SJCRH30 (cell line): ENCODE results near the gene TMPRSS15. TPM values are rescaled to one million over a fixed set of nuclear protein-coding genes. Genes with fewer than 3 reads are reported as not detected.

Source experiments
- DNase-seq, 2 experiments: peaks; one replicate each; pipeline ENCODE4 v3.0.0-alpha.2; 2015 to 2020
- H3K27ac ChIP-seq: fragments of 250-450 bp; sonication (Bioruptor Pico); 2 replicates; pipeline ENCODE4 v1.5.1; 2020; ENCODE audit warnings: mild to moderate bottlenecking, moderate library complexity
- H3K27me3 ChIP-seq: fragments of 250-450 bp; sonication (Bioruptor Pico); 2 replicates; pipeline ENCODE4 v1.5.1; 2020; ENCODE audit warnings: mild to moderate bottlenecking, moderate library complexity
- H3K36me3 ChIP-seq: fragments of 250-450 bp; sonication (Bioruptor Pico); 2 replicates; pipeline ENCODE4 v1.5.1; 2020; ENCODE audit warnings: mild to moderate bottlenecking, moderate library complexity
- H3K4me1 ChIP-seq: fragments of 250-450 bp; sonication (Bioruptor Pico); 2 replicates; pipeline ENCODE4 v1.5.1; 2020; ENCODE audit warnings: mild to moderate bottlenecking, moderate library complexity
- H3K4me3 ChIP-seq: fragments of 250-450 bp; sonication (Bioruptor Pico); 2 replicates; pipeline ENCODE4 v1.5.1; 2020; ENCODE audit warnings: mild to moderate bottlenecking, moderate library complexity
- H3K9me3 ChIP-seq: fragments of 250-450 bp; sonication (Bioruptor Pico); replicated peaks from 2 replicates; pipeline ENCODE4 v1.5.1; 2020; ENCODE audit warnings: mild to moderate bottlenecking, moderate library complexity
- total RNA-seq: library from RNA; depleted of rRNA; stranded (reverse); fragments of >200 nt; shearing (Covaris generic); gene quantifications from 2 replicates; pipeline ENCODE4 v1.2.3, GENCODE V29; 2014

Gene TMPRSS15
- total RNA-seq, 1 experiment from 2014 or later: not detected

DNA sequence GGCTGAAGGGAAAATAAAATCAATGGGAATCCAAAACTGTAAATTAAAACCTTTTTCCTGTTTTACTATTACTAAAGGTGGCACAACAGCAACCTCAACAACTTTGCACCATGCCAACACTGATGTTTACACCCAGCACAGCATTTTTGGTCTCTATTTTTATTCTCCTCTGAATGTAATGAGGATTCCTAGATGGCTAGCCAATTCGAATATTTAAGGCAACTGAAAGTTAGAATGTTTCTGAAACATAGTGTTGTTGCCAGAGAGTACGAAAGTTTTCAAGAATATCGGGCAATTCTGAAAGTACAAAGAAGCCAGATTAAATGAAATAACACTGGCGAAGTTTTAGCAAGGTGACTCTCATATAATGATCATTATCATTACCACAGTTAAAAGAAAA, 118.2 kb downstream of the TMPRSS15 start:
- Histone ChIP-seq H3K36me3 (no peaks in the 10 kb centered on the region), H3K4me3 (no peak overlapping the region), H3K9me3 (no peaks in the 10 kb centered on the region), H3K4me1 (no peaks in the 10 kb centered on the region), H3K27ac (no peak overlapping the region), H3K27me3 (no peaks in the 10 kb centered on the region)
- DNase-seq: no peak

DNA sequence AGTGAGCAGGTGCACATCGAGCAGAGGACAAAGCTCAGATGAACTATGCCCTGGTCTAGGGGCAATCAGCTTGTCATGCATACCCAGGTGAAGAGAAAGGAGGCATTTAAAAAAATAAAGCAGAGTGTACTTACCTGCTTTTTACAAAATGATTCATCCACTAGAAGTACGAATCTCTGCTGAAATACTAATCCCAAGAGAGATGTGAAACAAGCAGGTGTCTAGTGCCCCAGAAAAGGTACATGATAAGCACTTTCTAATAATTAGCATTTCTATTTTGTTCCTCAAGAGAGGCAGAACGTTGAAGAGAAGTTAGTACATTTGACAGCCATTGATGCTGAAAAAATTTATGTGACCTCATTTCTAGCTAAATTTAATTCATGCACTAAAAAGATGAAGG, 127.8 kb downstream of the TMPRSS15 start:
- no peak overlapping the region for H3K4me3 ChIP-seq
- no peaks in the 10 kb centered on the region for H3K4me1 ChIP-seq
- H3K27ac ChIP-seq: no peak overlapping the region
- DNase-seq: no peak
- no peaks in the 10 kb centered on the region for H3K27me3 ChIP-seq
- H3K9me3 ChIP-seq: no peaks in the 10 kb centered on the region
- H3K36me3 ChIP-seq: no peaks in the 10 kb centered on the region

DNA sequence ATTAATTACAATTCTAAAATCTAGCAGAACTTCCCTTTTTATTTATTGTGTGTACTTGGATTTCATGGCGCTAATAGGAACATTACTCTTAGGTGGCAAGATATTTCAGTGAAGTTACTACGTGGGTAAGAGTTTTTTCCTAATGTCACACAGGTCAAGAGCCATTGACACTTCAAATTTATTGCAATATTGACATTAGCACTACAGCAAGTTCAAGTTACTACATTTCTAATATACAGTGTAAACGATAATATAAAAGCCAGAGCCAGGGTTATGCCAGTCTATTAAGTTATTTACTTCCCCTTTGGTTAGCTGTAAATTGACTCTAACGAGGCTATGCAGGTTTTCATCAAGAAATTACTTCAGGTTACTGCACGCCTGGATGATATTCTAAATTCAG, 129.2 kb downstream of the TMPRSS15 start:
- no peak overlapping the region for H3K27ac ChIP-seq
- no peaks in the 10 kb centered on the region for H3K9me3 ChIP-seq
- no peak overlapping the region for H3K4me3 ChIP-seq
- H3K4me1 ChIP-seq: no peaks in the 10 kb centered on the region
- H3K27me3 ChIP-seq: no peaks in the 10 kb centered on the region
- H3K36me3 ChIP-seq: no peaks in the 10 kb centered on the region
- DNase-seq: no peak

DNA sequence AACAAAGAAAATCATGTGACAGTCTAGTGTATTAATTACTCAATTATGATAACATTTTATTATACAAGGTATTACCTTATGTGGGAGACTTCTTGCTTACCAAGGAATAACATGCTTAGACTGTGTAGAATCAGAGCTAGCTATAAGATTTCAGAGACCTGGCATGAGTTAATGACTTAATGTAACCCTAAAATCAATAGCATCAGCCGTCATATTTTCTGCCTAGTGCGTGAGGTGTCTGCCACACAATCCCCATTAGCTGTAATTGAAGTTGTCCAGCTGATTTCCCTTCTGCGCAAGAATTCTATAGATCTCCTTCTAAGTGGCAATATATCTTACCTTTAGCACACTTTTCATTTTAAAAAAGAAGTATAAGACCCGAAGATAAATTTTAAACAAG, 130.2 kb downstream of the TMPRSS15 start:
- Histone ChIP-seq H3K27ac (no peak overlapping the region), H3K27me3 (no peaks in the 10 kb centered on the region), H3K4me1 (no peaks in the 10 kb centered on the region), H3K9me3 (no peaks in the 10 kb centered on the region), H3K36me3 (no peaks in the 10 kb centered on the region), H3K4me3 (no peak overlapping the region)
- DNase-seq: no peak

DNA sequence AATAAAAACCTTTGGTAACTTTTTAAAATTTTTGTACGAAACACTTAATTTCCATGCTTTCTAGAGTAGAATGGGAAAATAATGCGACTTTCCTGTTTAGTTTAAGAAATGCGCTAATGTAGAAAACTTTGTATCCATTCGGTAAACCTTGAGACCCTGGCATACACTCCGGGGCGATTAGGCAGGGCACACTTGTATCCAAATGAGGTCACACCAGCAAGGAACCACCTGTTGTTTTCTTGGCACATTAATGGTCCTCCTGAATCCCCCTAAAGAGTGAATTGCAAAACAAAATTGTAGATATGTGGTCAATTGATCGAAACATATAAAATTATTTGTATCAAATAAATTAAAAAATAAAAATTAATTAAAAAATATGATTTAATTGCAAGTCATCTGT, 133.7 kb downstream of the TMPRSS15 start:
- no peaks in the 10 kb centered on the region for H3K36me3 ChIP-seq
- DNase-seq: peak in 1 of 2 experiments; percentile 14
- no peaks in the 10 kb centered on the region for H3K4me1 ChIP-seq
- H3K4me3 ChIP-seq: no peak overlapping the region
- no peak overlapping the region for H3K27ac ChIP-seq
- no peaks in the 10 kb centered on the region for H3K27me3 ChIP-seq
- H3K9me3 ChIP-seq: no peaks in the 10 kb centered on the region

DNA sequence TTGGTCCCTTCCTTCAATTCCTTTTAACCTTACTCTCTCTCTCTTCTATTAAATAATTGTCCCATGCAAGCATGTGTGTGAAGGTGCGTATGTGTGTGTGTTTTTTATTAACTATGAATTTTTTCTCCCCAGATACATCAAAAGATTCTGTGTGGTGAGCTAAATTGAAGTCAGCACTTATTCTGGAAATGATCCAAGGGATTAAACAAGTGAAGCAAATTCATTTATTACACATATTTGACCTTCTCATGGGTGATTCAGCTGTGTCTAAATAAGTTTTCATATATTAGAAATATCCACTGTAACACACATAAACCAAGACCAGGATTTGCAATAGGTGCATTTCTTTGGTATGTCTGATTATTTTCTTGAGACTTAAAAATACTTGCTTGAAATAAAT, 134.7 kb downstream of the TMPRSS15 start:
- Histone ChIP-seq H3K4me3 (no peak overlapping the region), H3K36me3 (no peaks in the 10 kb centered on the region), H3K9me3 (no peaks in the 10 kb centered on the region), H3K4me1 (no peaks in the 10 kb centered on the region), H3K27ac (no peak overlapping the region), H3K27me3 (no peaks in the 10 kb centered on the region)
- DNase-seq: no peak

DNA sequence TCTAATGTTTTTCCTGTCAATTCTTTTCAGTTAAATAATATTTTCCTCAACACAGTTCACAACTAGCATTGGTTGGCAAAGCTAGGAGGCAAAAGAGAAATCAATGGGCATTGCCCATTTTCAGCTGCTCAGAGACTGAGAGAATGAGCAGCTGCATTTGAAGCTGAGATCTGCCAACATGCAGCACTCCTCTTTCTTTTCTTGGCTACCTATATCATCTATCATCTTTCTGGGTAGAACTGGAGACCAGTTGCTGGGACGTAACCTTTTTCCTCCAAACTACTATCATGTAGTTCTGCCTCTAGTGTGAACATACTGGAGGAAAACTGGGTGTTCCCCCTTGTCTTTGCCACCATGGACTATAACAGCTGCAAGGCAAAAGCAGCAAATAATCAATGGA, 136.1 kb downstream of the TMPRSS15 start:
- H3K9me3 ChIP-seq: no peaks in the 10 kb centered on the region
- no peaks in the 10 kb centered on the region for H3K36me3 ChIP-seq
- H3K4me1 ChIP-seq: no peaks in the 10 kb centered on the region
- H3K27ac ChIP-seq: no peak overlapping the region
- no peak for DNase-seq
- H3K4me3 ChIP-seq: no peak overlapping the region
- H3K27me3 ChIP-seq: no peaks in the 10 kb centered on the region

DNA sequence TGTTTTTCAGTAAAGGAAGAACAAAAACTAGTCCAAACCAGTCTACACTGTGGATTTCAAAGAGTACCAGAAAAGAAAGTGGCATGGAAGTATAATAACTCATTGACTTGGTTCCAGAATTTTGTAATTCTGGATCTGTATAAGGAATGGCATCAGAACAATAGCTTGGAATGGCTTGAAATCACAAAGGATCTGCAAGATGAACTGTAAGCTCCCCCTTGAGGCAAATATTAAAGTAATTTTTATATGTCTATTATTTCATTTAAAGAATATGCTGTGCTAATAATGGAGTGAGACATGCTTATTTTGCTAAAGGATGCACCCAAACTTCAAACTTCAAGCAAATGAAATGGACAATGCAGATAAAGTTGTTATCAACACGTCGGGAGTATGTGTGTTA, 137.6 kb downstream of the TMPRSS15 start:
- H3K4me1 ChIP-seq: no peaks in the 10 kb centered on the region
- H3K9me3 ChIP-seq: no peaks in the 10 kb centered on the region
- H3K27me3 ChIP-seq: no peaks in the 10 kb centered on the region
- H3K27ac ChIP-seq: no peak overlapping the region
- no peak for DNase-seq
- H3K4me3 ChIP-seq: no peak overlapping the region
- H3K36me3 ChIP-seq: no peaks in the 10 kb centered on the region

DNA sequence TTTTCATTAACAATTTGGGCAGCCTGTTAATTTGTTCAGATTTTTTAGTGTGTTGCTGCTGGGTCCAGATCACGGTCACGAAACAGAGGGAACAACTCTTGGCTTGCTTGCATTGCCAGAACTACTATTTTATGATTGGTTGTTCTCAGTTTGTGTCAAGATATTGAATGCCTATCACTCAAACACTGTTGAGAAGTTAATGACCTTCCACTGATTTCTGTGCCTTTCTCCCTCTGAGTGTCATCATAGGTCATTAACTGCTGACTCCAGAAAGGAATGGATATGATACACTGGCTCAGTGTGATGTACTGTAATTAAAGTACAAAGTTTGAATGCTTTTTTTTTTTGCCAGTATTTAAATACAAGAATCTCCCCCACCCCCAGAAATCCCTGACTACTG, 149.8 kb downstream of the TMPRSS15 start:
- peaks cover 6% of the 10 kb centered on the region for H3K4me1 ChIP-seq
- DNase-seq: no peak
- H3K36me3 ChIP-seq: no peaks in the 10 kb centered on the region
- no peaks in the 10 kb centered on the region; the same call in 1 of the 2 replicates for H3K9me3 ChIP-seq
- no peak overlapping the region for H3K27ac ChIP-seq
- peaks cover 3% of the 10 kb centered on the region; the same call in 1 of the 2 replicates for H3K27me3 ChIP-seq
- H3K4me3 ChIP-seq: no peak overlapping the region

DNA sequence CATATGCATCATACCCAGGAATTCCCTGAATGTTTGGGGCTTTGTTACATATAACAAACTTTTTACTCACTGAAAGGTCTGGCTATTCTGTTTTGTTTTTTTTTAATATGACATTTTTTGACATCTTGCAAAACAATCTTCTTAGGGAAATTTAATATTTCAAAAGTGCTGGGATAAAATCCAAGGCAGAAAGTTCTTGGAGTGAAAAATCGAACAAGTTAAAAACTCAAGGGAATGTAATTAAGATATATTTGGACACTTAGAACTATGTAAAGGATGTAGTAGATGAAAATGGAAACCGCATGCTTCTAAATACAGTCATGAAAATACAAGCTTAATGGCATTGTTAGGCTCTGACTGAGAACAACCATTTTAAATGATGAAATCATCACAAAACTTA, 150.4 kb downstream of the TMPRSS15 start:
- H3K4me3 ChIP-seq: no peak overlapping the region
- peaks cover 6% of the 10 kb centered on the region for H3K4me1 ChIP-seq
- no peak overlapping the region for H3K27ac ChIP-seq
- H3K36me3 ChIP-seq: no peaks in the 10 kb centered on the region
- H3K9me3 ChIP-seq: no peaks in the 10 kb centered on the region; the same call in 1 of the 2 replicates
- DNase-seq: no peak
- peaks cover 3% of the 10 kb centered on the region; the same call in 1 of the 2 replicates for H3K27me3 ChIP-seq

DNA sequence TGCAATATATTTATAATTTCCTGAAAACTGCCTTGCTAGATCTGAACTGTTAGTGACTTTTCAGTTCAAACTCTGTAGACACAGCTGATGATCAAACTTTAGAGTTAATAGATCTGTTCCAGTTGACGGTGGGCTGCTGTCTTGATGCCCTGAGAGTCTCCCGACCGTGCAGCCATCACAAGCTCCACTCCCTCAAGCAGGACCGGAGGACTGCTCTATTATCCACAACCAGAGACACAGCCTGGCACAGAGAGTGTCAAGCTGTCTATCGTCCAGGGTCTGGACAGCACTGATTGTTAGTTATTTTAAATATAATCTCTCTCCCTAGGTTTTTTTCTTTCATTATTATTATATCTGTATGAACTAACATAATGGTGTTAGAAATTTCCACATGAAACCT, 150.9 kb downstream of the TMPRSS15 start:
- H3K27ac ChIP-seq: no peak overlapping the region
- DNase-seq: peak in 1 of 2 experiments; percentile 21
- H3K4me3 ChIP-seq: no peak overlapping the region
- H3K9me3 ChIP-seq: no peaks in the 10 kb centered on the region; the same call in 1 of the 2 replicates
- H3K36me3 ChIP-seq: no peaks in the 10 kb centered on the region
- peaks cover 6% of the 10 kb centered on the region for H3K4me1 ChIP-seq
- peaks cover 3% of the 10 kb centered on the region; the same call in 1 of the 2 replicates for H3K27me3 ChIP-seq

DNA sequence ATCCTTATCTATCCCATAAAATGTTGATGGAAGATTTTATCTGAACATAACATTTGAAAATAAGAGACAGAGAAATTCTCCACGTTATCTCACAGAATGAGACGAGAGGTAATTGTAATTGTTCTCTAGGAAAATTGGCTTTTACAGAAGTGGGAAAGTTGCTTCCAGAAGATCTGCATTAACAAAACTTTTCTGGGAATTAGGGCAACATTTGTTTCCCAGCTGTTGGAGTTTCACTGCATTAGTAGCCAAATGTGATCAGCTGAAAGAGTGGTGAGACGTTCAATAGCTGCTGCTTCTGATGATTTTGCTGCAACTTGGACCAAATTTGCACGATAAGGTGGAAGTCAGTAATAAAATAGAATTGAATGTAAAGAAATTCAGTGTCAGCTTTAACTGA, 151.3 kb downstream of the TMPRSS15 start:
- H3K4me3 ChIP-seq: no peak overlapping the region
- peak in 1 of 2 experiments; percentile 32 for DNase-seq
- H3K27ac ChIP-seq: no peak overlapping the region

DNA sequence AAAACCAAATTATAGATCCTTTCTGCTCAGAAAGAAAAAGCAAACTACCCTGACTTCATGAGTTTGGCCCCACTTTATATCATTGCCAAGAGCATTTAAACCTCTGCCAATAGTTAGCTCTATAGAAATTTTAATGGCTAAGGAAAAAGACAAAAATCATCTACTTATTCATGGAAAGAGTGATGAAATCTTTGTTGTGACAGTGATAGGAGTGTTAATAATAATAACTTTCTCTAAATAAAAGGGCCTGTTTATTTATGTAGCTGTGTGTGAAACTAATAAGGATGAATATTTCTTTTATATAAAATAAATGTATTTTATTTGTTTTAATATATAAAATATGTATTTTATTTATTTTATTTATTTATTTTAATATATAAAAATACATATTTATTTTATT, 152.5 kb downstream of the TMPRSS15 start:
- H3K9me3 ChIP-seq: no peaks in the 10 kb centered on the region
- no peak for DNase-seq
- peaks cover 3% of the 10 kb centered on the region; the same call in 1 of the 2 replicates for H3K27me3 ChIP-seq

More for the DNA sequence above, 151.3 kb downstream of the TMPRSS15 start:
- peaks cover 3% of the 10 kb centered on the region; the same call in 1 of the 2 replicates for H3K27me3 ChIP-seq
- no peaks in the 10 kb centered on the region for H3K9me3 ChIP-seq
- H3K36me3 ChIP-seq: no peaks in the 10 kb centered on the region
- peaks cover 6% of the 10 kb centered on the region for H3K4me1 ChIP-seq

DNA sequence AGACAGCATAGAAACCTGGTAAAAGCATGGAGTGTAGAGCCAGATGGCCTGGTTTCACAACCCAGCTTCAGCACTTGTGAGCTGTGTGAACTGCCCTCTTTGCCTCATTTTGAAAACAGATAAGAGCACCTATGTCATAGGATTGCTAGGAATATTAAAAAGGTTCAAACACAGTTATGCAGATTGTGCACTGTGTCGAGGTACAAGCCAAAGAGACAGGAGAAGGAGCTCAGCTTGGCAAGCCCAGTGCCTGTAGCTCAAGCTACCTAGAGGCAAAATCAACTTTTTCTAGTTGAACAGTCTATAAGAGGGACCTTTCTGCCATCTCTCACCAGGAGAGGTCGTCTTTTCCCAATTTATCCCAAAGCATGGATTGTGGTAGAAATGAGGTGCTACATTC, 153.9 kb downstream of the TMPRSS15 start:
- Histone ChIP-seq H3K36me3 (no peaks in the 10 kb centered on the region), H3K27ac (no peak overlapping the region), H3K27me3 (peaks cover 3% of the 10 kb centered on the region; the same call in 1 of the 2 replicates), H3K4me3 (no peak overlapping the region), H3K9me3 (no peaks in the 10 kb centered on the region), H3K4me1 (peaks cover 6% of the 10 kb centered on the region)
- DNase-seq: peak in 1 of 2 experiments; percentile 21

More for the DNA sequence above, 152.5 kb downstream of the TMPRSS15 start:
- Histone ChIP-seq H3K4me1 (peaks cover 6% of the 10 kb centered on the region), H3K27ac (no peak overlapping the region), H3K4me3 (no peak overlapping the region), H3K36me3 (no peaks in the 10 kb centered on the region)

DNA sequence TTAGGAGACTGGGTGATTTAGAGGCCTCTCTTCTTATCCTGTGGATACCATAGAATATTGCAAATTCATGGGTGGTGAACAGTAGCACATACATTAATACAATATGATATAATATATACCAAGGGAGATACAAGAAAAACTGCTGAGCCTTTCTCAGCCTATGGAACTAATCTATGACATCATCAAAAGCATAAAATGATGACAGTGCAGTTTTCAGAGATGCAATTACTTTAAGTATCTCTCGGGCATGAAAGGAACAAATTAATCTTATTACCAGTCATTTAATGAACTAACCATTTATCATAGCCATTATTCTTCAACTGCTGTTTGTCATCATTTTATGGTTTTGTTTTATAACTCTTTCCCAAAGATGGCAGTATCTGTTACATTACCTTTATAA, 155.4 kb downstream of the TMPRSS15 start:
- no peak for DNase-seq
- H3K9me3 ChIP-seq: no peaks in the 10 kb centered on the region
- H3K4me1 ChIP-seq: peaks cover 6% of the 10 kb centered on the region
- no peak overlapping the region for H3K4me3 ChIP-seq
- H3K27ac ChIP-seq: no peak overlapping the region
- H3K27me3 ChIP-seq: peaks cover 3% of the 10 kb centered on the region; the same call in 1 of the 2 replicates
- H3K36me3 ChIP-seq: no peaks in the 10 kb centered on the region

DNA sequence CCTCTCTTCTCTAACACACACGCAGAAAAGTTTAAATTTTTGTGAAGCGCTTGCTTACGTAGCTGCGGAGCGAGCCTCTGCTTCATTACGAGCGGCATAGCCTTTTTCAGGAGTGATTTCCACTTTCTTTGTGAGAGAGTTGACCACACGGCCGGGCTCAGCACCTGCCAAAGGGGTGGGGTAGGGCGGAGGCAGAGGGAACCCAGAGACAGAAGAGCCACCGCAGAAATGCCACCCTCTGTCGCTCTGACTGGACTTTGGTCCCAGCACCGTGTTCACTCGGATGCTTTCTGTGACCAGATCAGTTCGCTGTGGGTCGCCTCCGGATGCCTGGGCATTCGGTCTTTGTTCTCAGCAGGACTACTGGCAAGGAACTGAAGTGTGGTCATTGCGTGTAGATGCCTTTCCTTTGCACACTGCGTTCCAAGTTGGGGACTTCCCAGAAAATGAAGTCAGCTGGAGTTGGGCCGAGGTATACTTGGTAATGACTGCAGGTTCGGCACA, 158.1 kb downstream of the TMPRSS15 start:
- no peaks in the 10 kb centered on the region for H3K4me1 ChIP-seq
- H3K27ac ChIP-seq: no peak overlapping the region
- H3K9me3 ChIP-seq: no peaks in the 10 kb centered on the region
- H3K36me3 ChIP-seq: no peaks in the 10 kb centered on the region
- no peaks in the 10 kb centered on the region for H3K27me3 ChIP-seq
- H3K4me3 ChIP-seq: no peak overlapping the region
- no peak for DNase-seq
